ENCODE results near the gene SRGAP1. TPM values are rescaled to one million over a fixed set of nuclear protein-coding genes. Genes with fewer than 3 reads are reported as not detected.
"Not testable (repeated sequence)": the region's sequence is repeated elsewhere in the genome, so short reads cannot be mapped to it uniquely, and the experiment has no call there.

The SRGAP1 gene
- total RNA-seq, 1 donor from 2014 or later, result 2.3 TPM

DNA sequence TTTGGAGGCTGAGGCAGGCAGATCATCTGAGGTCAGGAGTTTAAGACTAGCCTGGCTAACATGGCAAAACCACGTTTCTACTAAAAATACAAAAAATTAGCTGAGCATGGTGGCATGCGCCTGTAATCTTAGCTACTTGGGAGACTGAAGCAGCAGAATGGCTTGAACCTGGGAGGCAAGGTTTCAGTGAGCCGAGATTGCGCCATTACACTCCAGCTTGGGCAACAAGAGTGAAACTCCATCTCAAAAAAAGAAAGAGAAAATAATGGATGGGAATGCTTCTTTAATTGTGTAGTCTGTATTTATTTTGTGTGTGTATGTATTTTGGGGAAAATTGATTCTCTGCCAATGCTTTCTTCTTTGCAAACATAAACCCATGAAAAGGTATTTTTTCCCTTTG, 32.5 kb downstream of the SRGAP1 start:
- Histone ChIP-seq H3K9me3 (replicated peaks) (no peaks in the 10 kb centered on the region), H3K4me3 (no peak overlapping the region), H3K27ac (replicated peaks) (no peak overlapping the region), H3K4me1 (no peaks in the 10 kb centered on the region), H3K27me3 (ENCODE audit: low read depth) (no peaks in the 10 kb centered on the region), H3K36me3 (no peaks in the 10 kb centered on the region)
- no peak for DNase-seq
- intact Hi-C loops (cut with micrococcal nuclease), result no loop called here
- TF ChIP-seq, protein P1, sequence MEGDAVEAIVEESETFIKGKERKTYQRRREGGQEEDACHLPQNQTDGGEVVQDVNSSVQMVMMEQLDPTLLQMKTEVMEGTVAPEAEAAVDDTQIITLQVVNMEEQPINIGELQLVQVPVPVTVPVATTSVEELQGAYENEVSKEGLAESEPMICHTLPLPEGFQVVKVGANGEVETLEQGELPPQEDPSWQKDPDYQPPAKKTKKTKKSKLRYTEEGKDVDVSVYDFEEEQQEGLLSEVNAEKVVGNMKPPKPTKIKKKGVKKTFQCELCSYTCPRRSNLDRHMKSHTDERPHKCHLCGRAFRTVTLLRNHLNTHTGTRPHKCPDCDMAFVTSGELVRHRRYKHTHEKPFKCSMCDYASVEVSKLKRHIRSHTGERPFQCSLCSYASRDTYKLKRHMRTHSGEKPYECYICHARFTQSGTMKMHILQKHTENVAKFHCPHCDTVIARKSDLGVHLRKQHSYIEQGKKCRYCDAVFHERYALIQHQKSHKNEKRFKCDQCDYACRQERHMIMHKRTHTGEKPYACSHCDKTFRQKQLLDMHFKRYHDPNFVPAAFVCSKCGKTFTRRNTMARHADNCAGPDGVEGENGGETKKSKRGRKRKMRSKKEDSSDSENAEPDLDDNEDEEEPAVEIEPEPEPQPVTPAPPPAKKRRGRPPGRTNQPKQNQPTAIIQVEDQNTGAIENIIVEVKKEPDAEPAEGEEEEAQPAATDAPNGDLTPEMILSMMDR (IDR thresholded peaks at IDR 0.05; ENCODE audit: borderline replicate concordance), result no peak

DNA sequence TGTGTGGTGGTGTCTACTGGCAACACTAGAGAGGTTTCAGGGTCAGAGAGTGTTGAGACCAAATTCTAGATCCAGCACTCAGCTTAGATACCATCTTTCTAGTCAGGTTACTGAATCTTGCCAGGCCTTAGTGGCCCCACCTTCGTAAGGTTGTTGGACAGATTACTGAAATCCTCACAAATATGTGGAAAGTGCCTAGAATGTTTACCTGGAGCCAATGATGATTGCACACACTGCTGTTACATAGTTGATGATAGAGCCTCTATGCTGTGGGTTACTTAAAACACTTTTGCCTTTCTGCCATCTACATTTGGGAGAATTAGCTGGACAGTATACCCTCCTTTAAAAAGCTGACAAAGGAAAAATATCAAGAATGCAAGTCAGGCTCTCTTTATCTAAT, 33.2 kb downstream of the SRGAP1 start:
- intact Hi-C loops (cut with micrococcal nuclease), result no loop called here
- TF ChIP-seq, protein P1 (IDR thresholded peaks at IDR 0.05; ENCODE audit: borderline replicate concordance), result no peak

DNA sequence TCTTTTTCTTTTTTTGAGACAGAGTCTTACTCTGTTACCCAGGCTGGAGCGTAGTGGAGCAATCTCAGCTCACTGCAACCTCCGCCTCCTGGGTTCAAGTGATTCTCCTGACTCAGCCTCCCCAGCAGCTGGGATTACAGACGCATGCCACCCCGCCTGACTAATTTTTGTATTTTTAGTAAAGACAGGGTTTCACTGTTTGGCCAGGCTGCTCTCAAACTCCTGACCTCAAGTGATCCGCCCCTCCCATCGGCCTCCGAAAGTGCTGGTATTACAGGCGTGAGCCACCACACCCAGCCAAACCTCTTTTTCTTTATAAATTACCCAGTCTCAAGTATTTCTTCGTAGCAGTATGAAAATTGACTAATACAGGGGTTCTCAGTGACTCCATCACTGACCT, 35.7 kb downstream of the SRGAP1 start:
- H3K27ac ChIP-seq (replicated peaks); H3K4me1 ChIP-seq; DNase-seq; H3K9me3 ChIP-seq (replicated peaks); intact Hi-C loops (cut with micrococcal nuclease); H3K36me3 ChIP-seq; H3K27me3 ChIP-seq (ENCODE audit: low read depth); H3K4me3 ChIP-seq: not testable (repeated sequence)

More for the DNA sequence above, 33.2 kb downstream of the SRGAP1 start:
- DNase-seq, result no peak
- Histone ChIP-seq H3K9me3 (replicated peaks) (no peaks in the 10 kb centered on the region), H3K27me3 (ENCODE audit: low read depth) (no peaks in the 10 kb centered on the region), H3K27ac (replicated peaks) (no peak overlapping the region), H3K4me3 (no peak overlapping the region), H3K4me1 (peaks cover 5% of the 10 kb centered on the region), H3K36me3 (no peaks in the 10 kb centered on the region)

DNA sequence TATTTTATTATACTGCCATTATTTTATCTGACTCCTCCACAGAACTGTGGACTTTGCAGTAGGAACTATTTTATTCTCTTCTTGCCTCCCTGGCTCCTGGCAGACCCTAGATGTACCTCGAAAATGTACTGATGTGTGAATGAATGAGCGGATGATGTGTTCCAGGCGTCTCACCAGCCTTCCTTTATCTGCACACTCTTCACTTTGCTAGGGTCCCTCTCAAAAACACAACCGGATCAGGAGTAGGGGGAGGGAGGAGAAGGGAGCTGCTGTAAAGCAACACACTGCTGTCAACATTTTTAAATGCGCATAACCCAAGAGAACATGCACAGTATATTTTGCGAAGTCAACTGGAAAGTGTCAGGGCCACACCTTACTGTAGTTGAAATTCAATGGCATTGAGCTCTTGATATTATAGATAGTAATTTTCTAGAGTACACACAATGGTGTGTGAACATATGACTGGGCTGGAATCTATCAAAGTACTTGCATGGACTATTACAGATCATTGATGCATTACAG, 36.3 kb downstream of the SRGAP1 start:
- Histone ChIP-seq H3K27me3 (ENCODE audit: low read depth) (no peaks in the 10 kb centered on the region), H3K36me3 (no peaks in the 10 kb centered on the region), H3K9me3 (replicated peaks) (no peaks in the 10 kb centered on the region), H3K4me3 (no peak overlapping the region), H3K4me1 (peaks cover 8% of the 10 kb centered on the region), H3K27ac (replicated peaks) (no peak overlapping the region)
- no peak for DNase-seq
- TF ChIP-seq, protein P1 (IDR thresholded peaks at IDR 0.05; ENCODE audit: borderline replicate concordance), result no peak
- intact Hi-C loops (cut with micrococcal nuclease), result no loop called here

DNA sequence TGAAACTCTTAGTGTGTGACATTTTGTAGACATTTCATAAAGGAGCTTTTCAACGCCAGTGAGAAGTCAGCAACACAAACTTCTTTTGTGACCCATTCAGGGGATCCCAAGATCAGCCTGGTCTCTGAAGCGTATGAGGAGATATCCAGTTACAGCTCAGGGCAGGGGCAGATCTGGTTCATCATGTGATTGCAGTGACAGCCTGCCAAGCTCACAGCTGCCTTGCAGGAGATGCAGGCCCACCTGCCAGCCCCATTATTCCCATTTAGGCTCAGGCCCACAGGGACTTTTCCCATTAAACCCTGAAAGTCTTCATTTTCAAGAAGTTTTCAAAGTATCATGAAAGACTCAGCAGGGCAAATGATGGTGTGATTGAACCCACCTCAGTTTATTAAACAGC, 38.3 kb downstream of the SRGAP1 start:
- Histone ChIP-seq H3K27ac (replicated peaks) (no peak overlapping the region), H3K4me1 (peaks cover 8% of the 10 kb centered on the region), H3K36me3 (no peaks in the 10 kb centered on the region), H3K4me3 (no peak overlapping the region), H3K27me3 (ENCODE audit: low read depth) (no peaks in the 10 kb centered on the region), H3K9me3 (replicated peaks) (no peaks in the 10 kb centered on the region)
- DNase-seq, result peak; percentile 30
- intact Hi-C loops (cut with micrococcal nuclease), result no loop called here
- TF ChIP-seq, protein P1 (IDR thresholded peaks at IDR 0.05; ENCODE audit: borderline replicate concordance), result no peak

DNA sequence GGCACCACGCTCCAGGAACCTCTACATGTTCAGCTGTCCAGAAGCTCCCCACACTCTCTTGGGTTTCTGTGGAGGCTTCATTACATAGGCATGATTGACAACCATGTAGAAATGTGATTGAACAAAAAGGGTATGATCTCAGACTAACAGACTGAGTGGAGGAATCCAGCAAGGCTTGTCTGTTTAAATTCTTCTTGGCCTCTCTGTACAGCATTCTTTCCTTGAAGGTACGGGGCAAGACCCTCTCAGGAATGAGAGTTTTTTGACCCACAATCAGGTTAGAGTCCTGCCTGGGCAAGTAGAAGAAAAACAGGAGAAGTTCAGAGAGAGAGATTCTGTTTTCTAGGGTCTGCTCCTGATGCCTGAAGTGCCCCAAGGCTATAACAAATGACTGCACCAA, 40.9 kb downstream of the SRGAP1 start:
- DNase-seq, result no peak
- Histone ChIP-seq H3K27ac (replicated peaks) (no peak overlapping the region), H3K36me3 (no peaks in the 10 kb centered on the region), H3K27me3 (ENCODE audit: low read depth) (no peaks in the 10 kb centered on the region), H3K4me3 (no peak overlapping the region), H3K9me3 (replicated peaks) (no peaks in the 10 kb centered on the region), H3K4me1 (peaks cover 8% of the 10 kb centered on the region)
- TF ChIP-seq, protein P1 (IDR thresholded peaks at IDR 0.05; ENCODE audit: borderline replicate concordance), result no peak
- intact Hi-C loops (cut with micrococcal nuclease), result no loop called here

Measured in left ventricle myocardium inferior (tissue), 1 donor.